A549 (cell line): ENCODE results near the gene CENPF. TPM values are rescaled to one million over a fixed set of nuclear protein-coding genes. Genes with fewer than 3 reads are reported as not detected.

ENCODE experiments used
- ATAC-seq, 2 experiments: fragments of 200-7000 bp in 1 of 2; fragments of >200 bp in 1 of 2; cut with Nextera tagmentation in 1 of 2; cut with Tn5 transposase in 1 of 2; 3 replicates each; pipeline versions ENCODE4 v1.8.0 to v1.9.1; 2018 to 2020; ENCODE audit warnings: mild to moderate bottlenecking in 1 of 2, moderate library complexity in 1 of 2
- CTCF ChIA-PET: fragments of 300-600 bp; sonication (Branson Sonifier 250); formaldehyde crosslinking; extraction: SDS; loops from one replicate; lab custom pipeline; 2021; ENCODE audit warnings: antibody characterized with exemption, inconsistent platforms; lab: Yijun Ruan, JAX
- POLR2A ChIA-PET: fragments of 350-600 bp; formaldehyde crosslinking; extraction: SDS; loops from one replicate; lab custom pipeline; 2021; ENCODE audit warnings: antibody characterized with exemption, inconsistent platforms; lab: Yijun Ruan, JAX
- DNase-seq, 2 experiments: peaks; one replicate each; pipeline versions ENCODE4 v3.0.0 to v3.0.0-alpha.2; 2011 to 2016; ENCODE audit warnings: low read depth in 1 of 2, low spot score in 1 of 2
- FAIRE-seq: peaks from 2 replicates; lab custom pipeline; 2011; peaks lifted over from hg19 to GRCh38; lab: Jason Lieb, UNC
- H3K27ac ChIP-seq, 2 experiments: fragments of >200 bp; sonication (Bioruptor Twin); formaldehyde crosslinking; 3 replicates each; pipeline ENCODE4 v1.5.1; 2016 to 2017
- H3K4me1 ChIP-seq: fragments of >200 bp; sonication (Bioruptor Twin); formaldehyde crosslinking; 3 replicates; pipeline ENCODE4 v1.6.1; 2016
- H3K4me2 ChIP-seq: fragments of >200 bp; sonication (Bioruptor Twin); formaldehyde crosslinking; 3 replicates; pipeline ENCODE4 v1.6.1; 2016
- H3K4me3 ChIP-seq: fragments of >200 bp; sonication (Bioruptor Twin); formaldehyde crosslinking; 3 replicates; pipeline ENCODE4 v1.5.1; 2016
- H3K9me3 ChIP-seq: fragments of >200 bp; sonication (Bioruptor Twin); formaldehyde crosslinking; 3 replicates; pipeline ENCODE4 v1.6.1; 2016
- BHLHE40 ChIP-seq: IDR thresholded peaks from 2 replicates; pipeline ENCODE4 v1.6.1; 2012; ENCODE audit warnings: low read depth, low read length, inconsistent platforms
- CBX2 ChIP-seq: fragments of 200-600 bp; sonication (generic); IDR thresholded peaks from 2 replicates; pipeline ENCODE4 v1.6.1; 2016; ENCODE audit warnings: low read depth, mild to moderate bottlenecking, borderline replicate concordance
- CTCF ChIP-seq: fragments of >200 bp; sonication (Bioruptor Twin); formaldehyde crosslinking; IDR thresholded peaks from 3 replicates; pipeline ENCODE4 v1.5.1; 2016
- FOSB ChIP-seq: fragments of 250-450 bp; sonication (Bioruptor Pico); IDR thresholded peaks from 2 replicates; pipeline ENCODE4 v1.5.0; 2020; ENCODE audit warnings: mild to moderate bottlenecking, moderate library complexity
- FOSL2 ChIP-seq, 2 experiments: fragments of 450-650 bp in 1 of 2; fragments of >200 bp in 1 of 2; sonication (Bioruptor Twin) in 1 of 2; formaldehyde crosslinking; IDR thresholded peaks; 2 replicates each; pipeline versions ENCODE4 v1.5.0 to v1.6.1; 2016 to 2020; ENCODE audit warnings: mild to moderate bottlenecking in 1 of 2, moderate library complexity in 1 of 2
- HEYL ChIP-seq: fragments of 250-450 bp; sonication (Bioruptor Pico); IDR thresholded peaks from 2 replicates; pipeline ENCODE4 v1.8.0; 2021; ENCODE audit warnings: mild to moderate bottlenecking, moderate library complexity
- KDM1A ChIP-seq: fragments of 200-600 bp; sonication (generic); IDR thresholded peaks from 2 replicates; pipeline ENCODE4 v1.6.1; 2016; ENCODE audit warnings: low read depth, mild to moderate bottlenecking
- MAX ChIP-seq: IDR thresholded peaks from 2 replicates; pipeline ENCODE4 v1.6.1; 2012
- SREBF2 ChIP-seq: fragments of 450-650 bp; IDR thresholded peaks from 2 replicates; pipeline ENCODE4 v1.6.1; 2014; ENCODE audit warnings: mild to moderate bottlenecking, moderate library complexity
- ZC3H11A ChIP-seq: fragments of 450-650 bp; IDR thresholded peaks from 2 replicates; pipeline ENCODE4 v1.6.1; 2014; ENCODE audit warnings: antibody characterized with exemption, mild to moderate bottlenecking
- ZFP36 ChIP-seq: fragments of 450-650 bp; IDR thresholded peaks from 2 replicates; pipeline ENCODE4 v1.6.1; 2014; ENCODE audit warnings: borderline replicate concordance; ENCODE audit not compliant: partially characterized antibody
- WGBS: methylation state at CpG from one replicate; pipeline ENCODE4 v1.1.6; 2017; ENCODE audit errors: missing lambda C conversion rate; 5-methylcytosine and 5-hydroxymethylcytosine counted together
- polyA plus RNA-seq, 4 experiments: library from polyadenylated mRNA; depleted of rRNA in 3 of 4; stranded (reverse); fragments of >200 nt; fragmentation: RNase III in 1 of 4; extraction: RNeasy Plus Mini Kit Qiagen cat#74134 plus additional on column Dnase treatment in 1 of 4; gene quantifications; 2 replicates in 3 of 4; 3 replicates in 1 of 4; pipeline ENCODE4 v1.2.3, GENCODE V29; 2011 to 2017
- TF ChIP-seq, protein P1 (sequence below): fragments of 450-650 bp; IDR thresholded peaks from 2 replicates; pipeline ENCODE4 v1.6.1; 2014; ENCODE audit warnings: antibody characterized with exemption
- TF ChIP-seq, protein P2 (sequence below): fragments of 250-450 bp; sonication (Bioruptor Pico); IDR thresholded peaks from 2 replicates; pipeline ENCODE4 v1.5.0; 2020; ENCODE audit warnings: low read depth, mild to moderate bottlenecking, moderate library complexity

CENPF gene
- polyA plus RNA-seq, 2 of the 4 experiments (the other 2 are of a cell fraction) = 53.0 to 70.6 TPM

DNA sequence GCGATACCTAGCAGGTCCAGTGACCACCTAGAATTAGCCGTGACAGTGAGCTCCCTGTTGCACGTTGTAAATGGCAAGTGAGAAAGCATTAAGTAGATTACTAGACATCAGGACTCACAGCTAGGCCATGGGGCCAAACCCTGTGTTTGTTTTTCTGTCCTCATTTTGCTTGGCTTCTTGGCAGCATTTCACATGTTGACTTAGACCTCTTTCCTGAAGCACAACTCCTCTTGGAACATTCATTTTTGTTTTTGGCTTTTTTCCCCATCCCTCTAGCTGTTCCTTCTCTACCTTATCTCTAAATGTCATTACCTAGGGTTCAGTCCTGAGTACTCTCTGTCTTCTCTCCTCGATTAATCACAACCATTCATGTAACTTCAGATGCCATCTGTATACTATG lies 34.7 kb upstream of the CENPF start:
- peak in 1 of 2 experiments; percentile 18; a peak in 2 of 6 replicates for ATAC-seq
- WGBS = 51% methylated on average over 4 of the region's 4 CpGs
- ChIA-PET POLR2A (no interaction called here), CTCF (interaction anchor here (1.2 to 10.7 kb wide), 5 partner anchors 10 to 237 kb away, joined by 3 to 120 read pairs (median 5); no protein-coding TSS in a partner anchor)
- no peak for DNase-seq
- Histone ChIP-seq H3K27ac (peak overlapping the region; percentile 56 to 73; a peak in 5 of 6 replicates), H3K9me3 (no peaks in the 10 kb centered on the region), H3K4me2 (peak overlapping the region; percentile 54), H3K4me1 (peaks cover 72% of the 10 kb centered on the region), H3K4me3 (no peak overlapping the region)
- no peak for FAIRE-seq
- no peak for TF ChIP-seq CBX2
- no peak for TF ChIP-seq HEYL
- TF ChIP-seq MAX = peak; percentile 31; the same call in 1 of the 2 replicates
- TF ChIP-seq, protein P1, sequence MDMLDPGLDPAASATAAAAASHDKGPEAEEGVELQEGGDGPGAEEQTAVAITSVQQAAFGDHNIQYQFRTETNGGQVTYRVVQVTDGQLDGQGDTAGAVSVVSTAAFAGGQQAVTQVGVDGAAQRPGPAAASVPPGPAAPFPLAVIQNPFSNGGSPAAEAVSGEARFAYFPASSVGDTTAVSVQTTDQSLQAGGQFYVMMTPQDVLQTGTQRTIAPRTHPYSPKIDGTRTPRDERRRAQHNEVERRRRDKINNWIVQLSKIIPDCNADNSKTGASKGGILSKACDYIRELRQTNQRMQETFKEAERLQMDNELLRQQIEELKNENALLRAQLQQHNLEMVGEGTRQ = no peak

DNA sequence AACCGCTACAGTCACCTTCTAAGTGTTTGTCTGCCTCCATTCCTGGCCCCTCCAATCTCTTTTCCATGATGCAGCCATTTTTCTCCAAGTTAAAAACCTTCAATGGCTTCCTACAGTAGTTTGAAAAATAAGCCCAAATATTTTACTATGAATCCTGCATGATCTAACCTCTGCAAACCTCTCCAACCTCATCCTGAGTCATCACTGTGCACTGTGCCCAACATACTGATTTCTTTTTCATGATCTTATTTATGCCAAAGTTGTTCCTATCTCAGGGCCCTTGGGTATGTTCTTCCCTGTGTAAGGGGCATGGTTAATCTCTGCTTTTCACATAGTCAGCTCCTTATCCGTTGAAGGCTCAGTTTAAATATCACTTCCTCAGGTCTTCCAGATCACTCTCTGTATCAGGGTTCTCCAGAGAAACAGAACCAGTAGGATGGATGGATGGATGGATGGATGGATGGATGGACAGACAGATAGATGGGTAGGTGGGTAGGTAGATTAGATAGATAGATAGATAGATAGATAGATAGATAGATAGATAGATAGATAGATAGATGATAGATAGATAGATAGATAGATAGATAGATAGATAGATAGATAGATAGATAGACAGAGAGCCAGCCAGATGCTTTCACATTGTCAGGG lies 33.5 kb upstream of the CENPF start:
- Histone ChIP-seq H3K4me1 (peaks cover 69% of the 10 kb centered on the region), H3K4me2 (peak overlapping the region; percentile 54), H3K9me3 (no peaks in the 10 kb centered on the region), H3K27ac (peak overlapping the region; percentile 56 to 73; a peak in 5 of 6 replicates), H3K4me3 (no peak overlapping the region)
- WGBS = 63% methylated on average over 2 of the region's 2 CpGs
- peak; percentile 13; the same call in 1 of the 2 replicates for TF ChIP-seq MAX
- no peak for TF ChIP-seq SREBF2
- ATAC-seq (peak in 1 of 2 experiments; percentile 59; a peak in 3 of 6 replicates), FAIRE-seq (no peak), DNase-seq (no peak)
- ChIA-PET POLR2A (interaction anchor here (1.0 kb wide), 1 partner anchor 18 kb away, joined by 4 read pairs; the partner anchor contains the start of gene PTPN14), CTCF (interaction anchor here (0.7 to 10.7 kb wide), 5 partner anchors 9 to 238 kb away, joined by 3 to 120 read pairs (median 5); partner anchors contain the start of gene PTPN14)

DNA sequence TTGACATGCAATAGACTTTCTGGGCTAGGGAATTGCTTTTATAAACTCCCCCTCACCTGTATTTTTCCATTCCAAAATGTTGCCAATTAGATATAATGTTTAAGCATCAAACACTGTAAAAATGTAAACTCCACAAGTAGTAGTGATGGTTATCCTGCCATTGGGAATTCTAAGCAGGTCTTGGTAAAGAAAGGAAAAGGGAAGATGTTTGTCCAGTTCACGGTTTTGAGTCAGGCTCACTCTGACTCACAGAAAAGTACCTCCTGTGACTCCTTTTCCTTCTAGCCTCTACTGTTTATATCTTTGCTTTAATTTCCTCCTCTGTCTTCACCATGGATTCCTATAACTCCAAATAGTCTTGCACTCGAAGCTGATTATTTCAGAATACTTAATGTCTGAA lies 32.6 kb upstream of the CENPF start:
- peak; percentile 7 for FAIRE-seq
- H3K27ac ChIP-seq = peak overlapping the region; percentile 56 to 73
- ATAC-seq = peak; percentile 55 to 61; a peak in 4 of 6 replicates
- WGBS = 2% methylated on average over 2 of the region's 2 CpGs
- H3K4me3 ChIP-seq = no peak overlapping the region
- CTCF ChIA-PET = interaction anchor here (0.8 to 10.7 kb wide), 3 partner anchors 14 to 19 kb away, joined by 3 to 120 read pairs (median 5); partner anchors contain the start of gene PTPN14
- POLR2A ChIA-PET = no interaction called here
- peak in 1 of 2 experiments; percentile 36 for DNase-seq
- H3K4me2 ChIP-seq = peak overlapping the region; percentile 54
- peaks cover 62% of the 10 kb centered on the region for H3K4me1 ChIP-seq
- TF ChIP-seq FOSL2 (IDR thresholded peaks at IDR 0.05) (no peak), FOSL2 (CRISPR knock-in tag; IDR thresholded peaks at IDR 0.05) (peak; percentile 43), CTCF (no peak)
- 0 out of 3 replicates have a peak, but pooled peaks cover 7% of the 10 kb centered on the region for H3K9me3 ChIP-seq

DNA sequence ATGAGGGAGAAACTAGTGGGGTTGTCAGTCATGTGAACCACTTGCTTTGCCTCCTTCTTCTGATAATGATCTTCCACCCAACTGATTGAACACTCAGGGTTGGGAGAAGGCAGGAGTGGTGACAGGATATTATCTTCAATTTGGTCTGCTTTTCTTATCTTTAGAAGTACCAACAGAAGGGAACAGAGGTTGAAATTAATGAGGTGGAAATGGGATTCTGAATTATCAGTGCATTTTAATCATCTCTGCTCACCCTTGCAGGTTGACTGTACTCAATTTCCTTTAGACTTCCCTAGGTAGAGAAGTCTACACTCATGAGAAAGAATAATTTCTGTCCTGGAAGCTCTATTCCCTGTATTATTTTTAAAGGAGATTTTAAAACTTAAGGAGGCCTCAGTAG lies 31.7 kb upstream of the CENPF start:
- FAIRE-seq (no peak), DNase-seq (no peak), ATAC-seq (no peak)
- peaks cover 14% of the 10 kb centered on the region for H3K9me3 ChIP-seq
- ChIA-PET CTCF (interaction anchor here (0.8 to 26.0 kb wide), 3 partner anchors 13 to 239 kb away, joined by 3 to 515 read pairs (median 120); no protein-coding TSS in a partner anchor), POLR2A (no interaction called here)
- TF ChIP-seq BHLHE40 = no peak
- TF ChIP-seq, protein P2, sequence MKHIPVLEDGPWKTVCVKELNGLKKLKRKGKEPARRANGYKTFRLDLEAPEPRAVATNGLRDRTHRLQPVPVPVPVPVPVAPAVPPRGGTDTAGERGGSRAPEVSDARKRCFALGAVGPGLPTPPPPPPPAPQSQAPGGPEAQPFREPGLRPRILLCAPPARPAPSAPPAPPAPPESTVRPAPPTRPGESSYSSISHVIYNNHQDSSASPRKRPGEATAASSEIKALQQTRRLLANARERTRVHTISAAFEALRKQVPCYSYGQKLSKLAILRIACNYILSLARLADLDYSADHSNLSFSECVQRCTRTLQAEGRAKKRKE (CRISPR knock-in tag) = no peak
- no peak for TF ChIP-seq FOSB (CRISPR knock-in tag)
- no peak for TF ChIP-seq KDM1A
- no peak for TF ChIP-seq ZC3H11A
- TF ChIP-seq ZFP36 = no peak
- H3K4me3 ChIP-seq = no peak overlapping the region
- peaks cover 54% of the 10 kb centered on the region for H3K4me1 ChIP-seq
- H3K4me2 ChIP-seq = no peak overlapping the region
- H3K27ac ChIP-seq = peak overlapping the region; percentile 56 to 73; a peak in 4 of 6 replicates
